Smooth muscle cell of the coronary artery (primary cell): ENCODE data around the gene ARID4B. TPM values are rescaled to one million over a fixed set of nuclear protein-coding genes. Genes with fewer than 3 reads are reported as not detected.

Source experiments
- total RNA-seq: library from RNA; depleted of rRNA; stranded (reverse); fragments of >200 nt; gene quantifications from 2 replicates; pipeline ENCODE4 v1.2.3, GENCODE V29; 2014; ENCODE audit warnings: low replicate concordance

The ARID4B gene, protein sequence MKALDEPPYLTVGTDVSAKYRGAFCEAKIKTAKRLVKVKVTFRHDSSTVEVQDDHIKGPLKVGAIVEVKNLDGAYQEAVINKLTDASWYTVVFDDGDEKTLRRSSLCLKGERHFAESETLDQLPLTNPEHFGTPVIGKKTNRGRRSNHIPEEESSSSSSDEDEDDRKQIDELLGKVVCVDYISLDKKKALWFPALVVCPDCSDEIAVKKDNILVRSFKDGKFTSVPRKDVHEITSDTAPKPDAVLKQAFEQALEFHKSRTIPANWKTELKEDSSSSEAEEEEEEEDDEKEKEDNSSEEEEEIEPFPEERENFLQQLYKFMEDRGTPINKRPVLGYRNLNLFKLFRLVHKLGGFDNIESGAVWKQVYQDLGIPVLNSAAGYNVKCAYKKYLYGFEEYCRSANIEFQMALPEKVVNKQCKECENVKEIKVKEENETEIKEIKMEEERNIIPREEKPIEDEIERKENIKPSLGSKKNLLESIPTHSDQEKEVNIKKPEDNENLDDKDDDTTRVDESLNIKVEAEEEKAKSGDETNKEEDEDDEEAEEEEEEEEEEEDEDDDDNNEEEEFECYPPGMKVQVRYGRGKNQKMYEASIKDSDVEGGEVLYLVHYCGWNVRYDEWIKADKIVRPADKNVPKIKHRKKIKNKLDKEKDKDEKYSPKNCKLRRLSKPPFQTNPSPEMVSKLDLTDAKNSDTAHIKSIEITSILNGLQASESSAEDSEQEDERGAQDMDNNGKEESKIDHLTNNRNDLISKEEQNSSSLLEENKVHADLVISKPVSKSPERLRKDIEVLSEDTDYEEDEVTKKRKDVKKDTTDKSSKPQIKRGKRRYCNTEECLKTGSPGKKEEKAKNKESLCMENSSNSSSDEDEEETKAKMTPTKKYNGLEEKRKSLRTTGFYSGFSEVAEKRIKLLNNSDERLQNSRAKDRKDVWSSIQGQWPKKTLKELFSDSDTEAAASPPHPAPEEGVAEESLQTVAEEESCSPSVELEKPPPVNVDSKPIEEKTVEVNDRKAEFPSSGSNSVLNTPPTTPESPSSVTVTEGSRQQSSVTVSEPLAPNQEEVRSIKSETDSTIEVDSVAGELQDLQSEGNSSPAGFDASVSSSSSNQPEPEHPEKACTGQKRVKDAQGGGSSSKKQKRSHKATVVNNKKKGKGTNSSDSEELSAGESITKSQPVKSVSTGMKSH (N-terminal part only)
- 27.5 and 29.9 TPM in 2 replicates for total RNA-seq

DNA sequence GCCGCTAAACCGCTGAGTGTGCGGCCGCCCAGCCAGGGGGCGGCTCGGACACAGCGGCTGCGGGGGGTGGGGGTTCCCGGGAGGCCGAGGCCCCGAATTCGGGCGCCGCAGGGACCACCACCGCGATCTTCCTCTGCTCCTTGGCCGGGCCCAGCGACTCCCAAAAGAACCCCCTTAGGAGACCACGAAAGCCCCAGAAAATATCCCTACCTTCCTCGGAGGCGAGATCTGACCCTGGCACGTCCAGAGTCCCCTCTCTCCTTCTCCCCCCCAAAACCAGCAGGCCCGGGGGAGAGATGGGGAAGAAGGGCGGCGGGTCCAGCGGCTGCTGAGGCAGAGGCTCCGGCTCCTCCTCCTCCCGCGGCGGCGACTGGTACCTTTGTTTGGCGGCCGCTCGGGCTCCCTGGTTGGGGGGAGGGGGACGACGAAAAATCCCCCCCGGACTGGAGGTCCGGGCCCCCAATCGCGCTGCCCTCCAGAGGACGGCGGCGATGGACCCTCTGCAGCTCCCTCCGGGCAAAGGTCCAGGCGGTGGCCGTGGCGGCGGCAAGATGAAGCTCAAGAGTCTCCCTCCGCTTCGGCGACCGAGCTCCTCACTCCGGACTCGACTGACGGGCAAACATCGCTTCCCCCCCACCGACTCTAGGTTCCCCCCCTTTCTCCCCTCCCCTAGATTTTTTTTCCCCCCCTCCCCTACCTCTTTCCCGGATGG, at the start of gene ARID4B:
TSS of gene ARID4B (minus strand) at position 621 of the 712 bp plus-strand sequence. CDS start 1,260 bp downstream, outside the sequence.

DNA sequence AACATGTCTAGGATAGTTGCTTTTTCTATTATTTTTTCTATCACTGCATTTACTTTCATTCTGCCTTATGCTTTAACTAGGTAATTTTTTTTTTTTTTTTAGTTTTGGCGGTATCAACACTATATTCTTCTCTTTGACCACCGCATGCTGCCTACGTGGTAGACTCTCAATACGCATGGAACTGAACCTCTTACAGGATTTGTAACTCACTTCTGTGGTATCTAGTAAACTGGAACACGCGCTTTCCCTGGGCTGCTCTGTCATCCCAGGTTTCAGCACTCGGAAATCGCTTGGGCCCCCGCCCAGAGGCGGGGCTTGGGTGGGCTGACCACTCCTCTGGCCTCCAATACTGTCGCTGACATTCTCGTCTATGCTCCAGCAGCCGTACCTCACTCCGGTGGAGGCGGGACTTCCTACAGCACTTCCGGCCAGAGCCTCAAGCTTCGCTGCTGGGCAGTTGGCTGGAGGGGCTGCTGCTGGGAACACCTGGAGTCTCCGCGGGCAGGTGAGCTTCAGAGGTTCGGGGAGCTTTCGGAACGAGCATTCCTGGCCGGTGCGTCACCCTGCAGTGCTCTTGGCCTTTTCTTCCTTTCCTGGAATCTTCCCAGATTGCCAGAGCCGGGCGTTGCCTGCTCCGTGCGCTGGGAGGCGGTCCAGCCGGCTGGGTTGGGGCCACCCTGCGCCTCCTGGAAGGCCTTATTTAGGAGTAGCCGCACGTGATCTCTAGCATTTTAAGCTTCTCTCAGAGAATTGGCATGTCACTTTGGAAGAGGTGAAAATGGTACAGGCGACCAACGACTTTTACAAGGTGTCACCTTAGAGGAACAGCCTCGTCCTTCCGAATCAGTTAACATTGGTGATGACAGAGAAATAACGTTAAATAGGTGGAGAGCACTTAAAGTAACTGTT, 39.3 kb upstream of the ARID4B start, which contains the start of gene TBCE:
TSS of gene TBCE (plus strand) at position 428 of the 909 bp plus-strand sequence. CDS start 12,623 bp downstream, outside the sequence.

DNA sequence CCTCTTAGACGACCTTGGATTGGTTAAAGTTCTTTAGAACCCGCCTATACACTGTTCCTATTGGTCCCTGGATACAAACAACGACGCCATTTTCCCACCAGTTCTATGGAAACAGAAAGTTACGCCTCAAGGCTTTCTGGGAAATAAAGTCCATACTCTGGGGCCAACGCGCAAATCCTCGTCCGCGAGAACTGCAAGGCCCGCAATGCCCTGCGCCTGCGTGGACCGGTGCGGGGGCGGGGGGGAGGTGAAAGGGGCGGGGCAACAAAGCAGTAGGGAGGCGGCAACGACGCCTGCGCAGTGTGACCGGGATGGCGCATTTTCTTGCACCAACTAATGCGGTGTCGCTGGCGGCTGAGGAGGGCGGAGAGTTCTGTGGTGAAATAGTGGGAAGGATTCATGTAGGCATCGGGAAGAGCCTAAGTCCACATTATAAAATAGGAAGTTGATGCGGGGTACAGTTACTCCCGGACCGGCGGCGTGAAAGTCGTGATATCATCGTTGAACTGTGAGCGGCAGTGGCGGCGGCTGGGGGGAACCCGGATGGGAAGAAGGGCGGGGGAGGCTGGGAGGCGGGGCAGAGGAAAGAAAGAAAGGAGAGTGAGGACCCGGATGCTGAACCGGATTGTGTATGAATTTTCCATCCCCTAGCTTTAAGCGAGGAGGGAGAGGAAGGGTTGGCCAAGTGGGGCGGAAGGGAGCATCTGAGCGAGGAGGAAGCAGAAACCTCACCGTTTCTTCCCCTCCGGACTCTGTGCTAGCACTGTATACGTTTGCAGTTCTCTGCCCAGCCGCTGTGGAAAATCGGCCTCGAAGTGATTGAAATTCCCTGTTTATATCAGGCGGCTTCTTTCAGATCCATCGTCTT, 526 bp upstream of the ARID4B start, which contains the start of gene GGPS1:
TSS of gene GGPS1 (plus strand) at position 300 of the 868 bp plus-strand sequence. CDS start 6,695 bp downstream, outside the sequence.

DNA sequence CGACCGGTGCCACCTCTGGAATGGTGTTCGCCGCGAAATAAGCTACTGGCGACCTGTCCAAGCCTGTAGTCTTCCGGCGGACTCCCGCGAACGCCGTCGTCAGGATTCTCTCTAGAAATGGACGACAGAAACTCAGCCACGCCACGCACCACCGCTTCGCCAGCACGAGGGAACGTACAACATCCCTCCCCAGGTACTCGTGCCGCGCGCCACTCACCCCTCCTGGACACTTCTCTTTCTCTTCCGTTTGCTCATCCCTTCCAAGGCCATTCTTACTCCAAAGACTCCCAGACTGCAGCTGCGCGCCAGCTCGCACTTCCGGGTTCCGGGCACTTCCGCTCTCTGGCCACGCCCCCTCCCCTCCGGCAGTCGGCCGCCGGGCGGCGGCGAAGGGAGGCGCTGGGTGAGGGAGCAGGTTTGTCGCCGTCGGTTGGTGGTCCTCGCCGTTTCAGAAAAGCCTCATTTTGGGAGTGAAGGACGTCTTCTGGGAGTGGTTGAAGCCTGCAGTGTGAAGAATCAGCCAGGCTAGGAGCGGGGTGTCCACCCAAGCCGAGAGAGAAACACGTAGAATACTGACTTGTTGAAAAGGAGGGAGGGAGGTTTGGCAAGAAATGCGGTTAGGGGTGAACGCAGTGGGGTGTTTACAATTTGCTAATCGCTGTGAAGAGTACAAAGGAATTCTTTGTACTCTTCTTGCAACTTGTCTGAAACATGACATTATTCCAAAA, 166.9 kb downstream of the ARID4B start, which contains the start of gene RBM34:
TSS of gene RBM34 (minus strand) at position 294 of the 728 bp plus-strand sequence. CDS start at position 270, 24 bp downstream.

DNA sequence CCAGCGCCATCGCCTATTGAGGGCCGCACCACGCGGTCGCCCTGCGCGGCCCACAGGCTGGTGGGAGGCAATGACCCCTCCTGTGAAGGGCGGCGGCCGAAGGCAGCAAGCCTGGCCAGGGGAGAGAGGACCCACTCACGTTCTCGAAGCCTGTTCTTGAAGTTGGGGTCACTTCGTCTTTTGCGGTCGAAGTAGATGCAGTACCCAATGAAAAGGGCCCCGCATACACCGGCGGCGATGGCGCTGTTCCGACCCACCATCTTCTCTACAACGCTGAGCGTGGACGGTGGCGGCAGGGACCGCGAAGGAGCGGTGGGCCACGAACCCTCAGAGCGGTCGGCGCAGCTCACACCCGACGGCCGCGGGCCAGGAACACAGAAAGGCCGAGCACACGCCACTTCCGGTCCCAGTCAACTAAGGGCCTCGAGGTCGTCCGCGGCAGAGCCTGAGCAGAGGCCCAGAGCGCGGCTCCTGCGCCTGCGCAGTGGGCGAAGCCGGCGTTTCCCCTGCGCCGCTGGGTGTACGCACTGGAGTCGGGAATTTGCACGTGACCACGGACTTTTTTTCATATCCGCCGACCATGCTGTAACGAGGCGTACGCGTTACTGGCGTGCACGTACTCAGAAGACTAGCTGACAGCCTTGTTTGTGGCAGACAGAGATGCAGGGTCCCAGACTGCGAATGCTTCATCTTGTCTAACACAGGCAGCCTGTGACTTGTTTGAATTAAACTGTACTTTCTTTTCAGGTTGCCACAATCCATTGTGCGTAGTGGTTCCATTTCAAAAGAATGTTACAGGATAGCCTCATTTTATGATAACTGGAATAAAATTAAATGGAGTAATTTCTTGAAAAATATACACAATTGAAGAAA, 199.3 kb downstream of the ARID4B start, which contains the start of gene TOMM20:
TSS of gene TOMM20 (minus strand) at position 382 of the 873 bp plus-strand sequence. CDS start at position 260, 122 bp downstream.

Other genes with a start within 250 kb of the ARID4B start
- 51.5 and 91.6 TPM in 2 replicates for gene TOMM20, start 199.3 kb downstream of the ARID4B start, total RNA-seq
- 34.8 and 64.2 TPM in 2 replicates for gene RBM34, start 166.9 kb downstream of the ARID4B start, total RNA-seq
- gene GGPS1, start 391 bp upstream of the ARID4B start, total RNA-seq, result 14.7 and 27.3 TPM in 2 replicates
- 15.7 and 20.9 TPM in 2 replicates for gene TBCE, start 39.2 kb upstream of the ARID4B start, total RNA-seq
- 28.1 and 38.0 TPM in 2 replicates for gene B3GALNT2, start 176.3 kb upstream of the ARID4B start, total RNA-seq